Neuronal stem cell (in vitro differentiated cells): Measurements from ENCODE around the gene SMYD3.

Experiments
- DNase-seq: peaks from one replicate; pipeline ENCODE4 v3.0.0-alpha.2; 2013; ENCODE audit warnings: low spot score
- H2AFZ ChIP-seq: one replicate; pipeline ENCODE4 v1.6.1; 2013; ENCODE audit warnings: mild to moderate bottlenecking, low read length, inconsistent platforms
- H2AK5ac ChIP-seq: 2 replicates; pipeline ENCODE4 v1.6.1; 2013; ENCODE audit warnings: low read depth, mild to moderate bottlenecking, inconsistent platforms, low read length, moderate library complexity, mixed read lengths
- H2BK120ac ChIP-seq: 2 replicates; pipeline ENCODE4 v1.6.1; 2013; ENCODE audit warnings: low read depth, mild to moderate bottlenecking, inconsistent platforms, low read length, moderate library complexity, mixed read lengths
- H2BK12ac ChIP-seq: one replicate; pipeline ENCODE4 v1.6.1; 2013; ENCODE audit warnings: low read length, inconsistent platforms
- H2BK15ac ChIP-seq: 2 replicates; pipeline ENCODE4 v1.6.1; 2013; ENCODE audit warnings: mild to moderate bottlenecking, low read length, inconsistent platforms, mixed read lengths
- H2BK5ac ChIP-seq: one replicate; pipeline ENCODE4 v1.6.1; 2013; ENCODE audit warnings: inconsistent platforms, mild to moderate bottlenecking, low read length, moderate library complexity
- H3K14ac ChIP-seq: one replicate; pipeline ENCODE4 v1.6.1; 2013; ENCODE audit warnings: low read length, inconsistent platforms
- H3K18ac ChIP-seq: 2 replicates; pipeline ENCODE4 v1.6.1; 2013; ENCODE audit warnings: low read length, inconsistent platforms
- H3K23ac ChIP-seq: 2 replicates; pipeline ENCODE4 v1.6.1; 2013; ENCODE audit warnings: low read depth, mild to moderate bottlenecking, mixed read lengths, low read length, inconsistent platforms; ENCODE audit not compliant: poor library complexity
- H3K27ac ChIP-seq: replicated peaks from 3 replicates; pipeline ENCODE4 v1.5.1; 2013; ENCODE audit warnings: low read length, inconsistent platforms
- H3K27me3 ChIP-seq, 3 experiments: 2 replicates each; pipeline ENCODE4 v1.6.1; 2013; ENCODE audit warnings: low read length in 3 of 3, mild to moderate bottlenecking in 2 of 3, inconsistent platforms in 1 of 3, low read depth in 1 of 3, mixed read lengths in 1 of 3, moderate library complexity in 1 of 3; ENCODE audit not compliant: control insufficient read depth in 3 of 3, insufficient read depth in 3 of 3
- H3K36me3 ChIP-seq, 2 donors: replicated peaks in 1 of 2; 2 replicates each; pipeline ENCODE4 v1.6.1; 2013; ENCODE audit warnings: low read length in 2 of 2; ENCODE audit not compliant: control insufficient read depth in 2 of 2, insufficient read depth in 2 of 2
- H3K4ac ChIP-seq: 2 replicates; pipeline ENCODE4 v1.6.1; 2013; ENCODE audit warnings: inconsistent platforms, mild to moderate bottlenecking, low read length, moderate library complexity
- H3K4me1 ChIP-seq, 2 donors: 1 replicate in 1 of 2; 2 replicates in 1 of 2; pipeline ENCODE4 v1.6.1; 2013; ENCODE audit warnings: low read length in 2 of 2, low read depth in 1 of 2; ENCODE audit not compliant: control insufficient read depth in 2 of 2, insufficient read depth in 1 of 2
- H3K4me2 ChIP-seq: one replicate; pipeline ENCODE4 v1.6.1; 2013; ENCODE audit warnings: mild to moderate bottlenecking, low read length, inconsistent platforms; ENCODE audit not compliant: insufficient read depth, poor library complexity, severe bottlenecking
- H3K4me3 ChIP-seq, 2 donors: 2 replicates each; pipeline ENCODE4 v1.5.1; 2013; ENCODE audit warnings: low read length in 2 of 2, mild to moderate bottlenecking in 2 of 2, inconsistent platforms in 1 of 2, moderate library complexity in 1 of 2
- H3K79me1 ChIP-seq: one replicate; pipeline ENCODE4 v1.6.1; 2013; ENCODE audit warnings: low read depth, mild to moderate bottlenecking, inconsistent platforms, low read length, moderate library complexity
- H3K9ac ChIP-seq: one replicate; pipeline ENCODE4 v1.6.1; 2013; ENCODE audit warnings: mild to moderate bottlenecking, low read depth, low read length, inconsistent platforms; ENCODE audit not compliant: poor library complexity
- H3K9me3 ChIP-seq, 2 donors: replicated peaks in 1 of 2; 2 replicates each; pipeline versions ENCODE3 to v1.6.1; 2013; ENCODE audit warnings: low read length in 2 of 2, mild to moderate bottlenecking in 2 of 2, inconsistent platforms in 1 of 2, low read depth in 1 of 2, mixed read lengths in 1 of 2, moderate library complexity in 1 of 2; ENCODE audit not compliant: control insufficient read depth in 2 of 2, insufficient read depth in 1 of 2
- H4K8ac ChIP-seq: one replicate; pipeline ENCODE4 v1.6.1; 2013; ENCODE audit warnings: low read depth, mild to moderate bottlenecking, inconsistent platforms, low read length, moderate library complexity
- H4K91ac ChIP-seq: one replicate; pipeline ENCODE4 v1.6.1; 2013; ENCODE audit warnings: low read length, low read depth, mild to moderate bottlenecking, inconsistent platforms; ENCODE audit not compliant: poor library complexity
- WGBS, 2 donors: extraction: QIAGEN DNeasy Blood & Tissue Kit; methylation state at CpG; one replicate each; pipeline ENCODE4 v1.1.7; 2013; ENCODE audit warnings: missing lambda C conversion rate in 2 of 2, mixed read lengths in 1 of 2; ENCODE audit not compliant: insufficient read length in 2 of 2, insufficient replicate concordance in 1 of 2; ENCODE audit errors: extremely low coverage in 2 of 2; 5-methylcytosine and 5-hydroxymethylcytosine counted together

The SMYD3 gene

GRCh38 chr1:246141306-246141705, 365.8 kb downstream of the SMYD3 start:
- Histone ChIP-seq H3K9ac (no peak overlapping the region), H2BK120ac (no peak overlapping the region), H2AK5ac (no peak overlapping the region), H3K4ac (no peak overlapping the region), H2AFZ (no peak overlapping the region), H3K14ac (no peak overlapping the region), H3K23ac (no peak overlapping the region), H3K4me2 (no peak overlapping the region), H3K18ac (no peak overlapping the region), H3K4me1 (peaks cover 0 to 6% of the 10 kb centered on the region in 2 donors), H4K8ac (no peak overlapping the region), H3K79me1 (no peaks in the 10 kb centered on the region), H3K36me3 (no peaks in the 10 kb centered on the region), H4K91ac (no peak overlapping the region), H3K27ac (no peak overlapping the region), H2BK5ac (no peak overlapping the region), H3K4me3 (no peak overlapping the region), H3K9me3 (no peaks in the 10 kb centered on the region), H2BK12ac (no peak overlapping the region), H3K27me3 (no peaks in the 10 kb centered on the region), H2BK15ac (no peak overlapping the region)
- no CpG with 5 or more reads among the region's 4 CpGs for WGBS, 2 donors
- no peak for DNase-seq

- Histone ChIP-seq H3K4me3 (no peak overlapping the region), H3K14ac (no peak overlapping the region), H3K27ac (no peak overlapping the region), H3K23ac (no peak overlapping the region), H3K79me1 (no peaks in the 10 kb centered on the region), H2BK15ac (no peak overlapping the region), H2BK5ac (no peak overlapping the region), H3K9ac (no peak overlapping the region), H3K4ac (no peak overlapping the region), H3K27me3 (no peaks in the 10 kb centered on the region), H3K36me3 (no peaks in the 10 kb centered on the region), H2AK5ac (no peak overlapping the region), H2AFZ (no peak overlapping the region), H3K4me2 (no peak overlapping the region), H4K8ac (no peak overlapping the region), H3K4me1 (peaks cover 0 to 6% of the 10 kb centered on the region in 2 donors), H2BK12ac (no peak overlapping the region), H2BK120ac (no peak overlapping the region), H3K18ac (no peak overlapping the region), H3K9me3 (no peaks in the 10 kb centered on the region), H4K91ac (no peak overlapping the region)
- WGBS, 2 donors = no CpG with 5 or more reads among the region's 2 CpGs
- no peak for DNase-seq
These were observed 367.3 kb downstream of the SMYD3 start for GRCh38 chr1:246139745-246140182.

- peak; percentile 23 for DNase-seq
These were observed 368.3 kb downstream of the SMYD3 start for GRCh38 chr1:246138781-246139180.

GRCh38 chr1:246136477-246136876, 370.6 kb downstream of the SMYD3 start:
- no peak overlapping the region for H3K27ac ChIP-seq
- no peak overlapping the region for H4K8ac ChIP-seq
- H2BK5ac ChIP-seq = no peak overlapping the region
- H3K4me2 ChIP-seq = no peak overlapping the region
- no peaks in the 10 kb centered on the region for H3K9me3 ChIP-seq
- peaks cover 0 to 6% of the 10 kb centered on the region in 2 donors for H3K4me1 ChIP-seq
- no peak overlapping the region for H3K14ac ChIP-seq
- DNase-seq = no peak
- H3K18ac ChIP-seq = no peak overlapping the region
- H2BK15ac ChIP-seq = no peak overlapping the region
- H3K79me1 ChIP-seq = no peaks in the 10 kb centered on the region
- H3K9ac ChIP-seq = no peak overlapping the region
- no peaks in the 10 kb centered on the region for H3K27me3 ChIP-seq
- no peak overlapping the region for H2BK12ac ChIP-seq
- H2BK120ac ChIP-seq = no peak overlapping the region
- H2AFZ ChIP-seq = no peak overlapping the region
- H3K36me3 ChIP-seq = no peaks in the 10 kb centered on the region
- no peak overlapping the region for H3K4me3 ChIP-seq
- no peak overlapping the region for H2AK5ac ChIP-seq
- no peak overlapping the region for H3K23ac ChIP-seq
- no peak overlapping the region for H4K91ac ChIP-seq
- no peak overlapping the region for H3K4ac ChIP-seq

More at GRCh38 chr1:246138781-246139180, 368.3 kb downstream of the SMYD3 start:
- Histone ChIP-seq H3K4me3 (no peak overlapping the region), H3K18ac (no peak overlapping the region), H3K23ac (no peak overlapping the region), H3K36me3 (no peaks in the 10 kb centered on the region), H3K4me2 (no peak overlapping the region), H3K14ac (no peak overlapping the region), H2AK5ac (no peak overlapping the region), H4K8ac (no peak overlapping the region), H2BK15ac (no peak overlapping the region), H2AFZ (no peak overlapping the region), H3K9me3 (no peaks in the 10 kb centered on the region), H2BK5ac (no peak overlapping the region), H3K27me3 (no peaks in the 10 kb centered on the region), H2BK120ac (no peak overlapping the region), H4K91ac (no peak overlapping the region), H3K27ac (no peak overlapping the region), H3K9ac (no peak overlapping the region), H3K79me1 (no peaks in the 10 kb centered on the region), H3K4me1 (peaks cover 0 to 6% of the 10 kb centered on the region in 2 donors), H2BK12ac (no peak overlapping the region), H3K4ac (no peak overlapping the region)
- WGBS, 2 donors = no CpG with 5 or more reads among the region's 2 CpGs
